SU-DHL-6 (cell line): ENCODE results near the gene TTLL1.

Experiments used
- EZH2phosphoT487 ChIP-seq: fragments of 200-600 bp; sonication (generic), shearing (Covaris generic); conservative IDR thresholded peaks from 2 replicates; pipeline ENCODE4 v1.6.1; 2018; ENCODE audit warnings: mild to moderate bottlenecking, antibody characterized with exemption, low read length, moderate library complexity, mixed read lengths
- TF ChIP-seq, protein P1 (sequence below): fragments of 200-600 bp; sonication (generic); IDR thresholded peaks from one replicate; pipeline ENCODE4 v1.5.1; 2017; ENCODE audit warnings: antibody characterized with exemption, mild to moderate bottlenecking, low read length, moderate library complexity; ENCODE audit not compliant: insufficient read depth, poor library complexity, severe bottlenecking

- TF ChIP-seq, protein P1, sequence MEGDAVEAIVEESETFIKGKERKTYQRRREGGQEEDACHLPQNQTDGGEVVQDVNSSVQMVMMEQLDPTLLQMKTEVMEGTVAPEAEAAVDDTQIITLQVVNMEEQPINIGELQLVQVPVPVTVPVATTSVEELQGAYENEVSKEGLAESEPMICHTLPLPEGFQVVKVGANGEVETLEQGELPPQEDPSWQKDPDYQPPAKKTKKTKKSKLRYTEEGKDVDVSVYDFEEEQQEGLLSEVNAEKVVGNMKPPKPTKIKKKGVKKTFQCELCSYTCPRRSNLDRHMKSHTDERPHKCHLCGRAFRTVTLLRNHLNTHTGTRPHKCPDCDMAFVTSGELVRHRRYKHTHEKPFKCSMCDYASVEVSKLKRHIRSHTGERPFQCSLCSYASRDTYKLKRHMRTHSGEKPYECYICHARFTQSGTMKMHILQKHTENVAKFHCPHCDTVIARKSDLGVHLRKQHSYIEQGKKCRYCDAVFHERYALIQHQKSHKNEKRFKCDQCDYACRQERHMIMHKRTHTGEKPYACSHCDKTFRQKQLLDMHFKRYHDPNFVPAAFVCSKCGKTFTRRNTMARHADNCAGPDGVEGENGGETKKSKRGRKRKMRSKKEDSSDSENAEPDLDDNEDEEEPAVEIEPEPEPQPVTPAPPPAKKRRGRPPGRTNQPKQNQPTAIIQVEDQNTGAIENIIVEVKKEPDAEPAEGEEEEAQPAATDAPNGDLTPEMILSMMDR: no peak
- TF ChIP-seq EZH2phosphoT487: no peak
Measured at GRCh38 chr22:43013355-43014315, 75.6 kb downstream of the TTLL1 start.
